ENCODE measurements around the gene CTCF. TPM values are rescaled to one million over a fixed set of nuclear protein-coding genes. Genes with fewer than 3 reads are reported as not detected.

CTCF gene
- total and polyA plus RNA-seq, 2 donors (not counting 3 experiments of a cell fraction or from before 2014, with no cell fraction given) = 20.7 to 40.0 TPM

- ChIA-PET POLR2A (no interaction called here), CTCF (no interaction called here)
- H3K4me1 ChIP-seq (ENCODE audit: control insufficient read depth, extremely low read depth, insufficient read depth, low read length) = peaks cover 18% of the 10 kb centered on the region
- H3K9me3 ChIP-seq (replicated peaks; ENCODE audit: control insufficient read depth, insufficient read depth, low read length) = no peaks in the 10 kb centered on the region
- FAIRE-seq = no peak
- no peaks in the 10 kb centered on the region for H3K36me3 ChIP-seq (ENCODE audit: control insufficient read depth in 2 of 2, extremely low read depth in 1 of 2, insufficient read depth in 2 of 2, low read length in 2 of 2)
- dilution Hi-C loops (cut with MboI; ENCODE audit: extremely low pct_ligation_motif_present, low sequenced_read_pairs) (no loop called here), intact Hi-C loops (cut with micrococcal nuclease) (no loop called here)
- H3K9ac ChIP-seq (replicated peaks; ENCODE audit: extremely low read depth, insufficient read depth, low read length) = no peak overlapping the region
- no peak overlapping the region for H2AFZ ChIP-seq (ENCODE audit: low read depth, low read length)
- DNase-seq (ENCODE audit: low read depth, low spot score) = no peak
- no TSS peak for BruUV-seq (replicated peaks)
- H3K79me2 ChIP-seq (ENCODE audit: control insufficient read depth, insufficient read depth, low read length) = peaks cover 71% of the 10 kb centered on the region
- no peaks in the 10 kb centered on the region for H3K9me1 ChIP-seq (replicated peaks; ENCODE audit: control insufficient read depth, extremely low read depth, insufficient read depth, low read length)
- TF ChIP-seq POLR2A (IDR thresholded peaks at IDR 0.05; ENCODE audit: low read depth, low read length) (no peak), GATA2 (IDR thresholded peaks at IDR 0.05; ENCODE audit: insufficient read depth, insufficient read length, low read depth, low read length) (no peak)
- no peaks in the 10 kb centered on the region for H3K27me3 ChIP-seq (ENCODE audit: control insufficient read depth in 2 of 2, insufficient read depth in 2 of 2, low read length in 2 of 2)
- H3K4me3 ChIP-seq (replicated peaks in 1 of 3; ENCODE audit: insufficient read depth in 1 of 3, low read depth in 1 of 3, low read length in 3 of 3) = no peak overlapping the region
- H3K4me2 ChIP-seq (ENCODE audit: insufficient read depth, low read length) = no peak overlapping the region
- H4K20me1 ChIP-seq (replicated peaks; ENCODE audit: control insufficient read depth, extremely low read depth, insufficient read depth, low read length) = no peaks in the 10 kb centered on the region
- H3K27ac ChIP-seq (ENCODE audit: insufficient read depth, low read depth, low read length) = no peak overlapping the region
Observed at GRCh38 chr16:67565470-67566100, 3.3 kb downstream of the CTCF start.

GRCh38 chr16:67571464-67571863 is 9.1 kb downstream of the CTCF start:
- Histone ChIP-seq H3K4me1 (ENCODE audit: control insufficient read depth, extremely low read depth, insufficient read depth, low read length) (peaks cover 20% of the 10 kb centered on the region), H3K27me3 (ENCODE audit: control insufficient read depth in 2 of 2, insufficient read depth in 2 of 2, low read length in 2 of 2) (no peaks in the 10 kb centered on the region), H3K4me2 (ENCODE audit: insufficient read depth, low read length) (peak overlapping the region; percentile 78), H3K79me2 (ENCODE audit: control insufficient read depth, insufficient read depth, low read length) (peaks cover 73% of the 10 kb centered on the region), H2AFZ (ENCODE audit: low read depth, low read length) (no peak overlapping the region), H3K4me3 (replicated peaks in 1 of 3; ENCODE audit: insufficient read depth in 1 of 3, low read depth in 1 of 3, low read length in 3 of 3) (peak overlapping the region in 1 of 3 experiments; percentile 25), H3K27ac (ENCODE audit: insufficient read depth, low read depth, low read length) (peak overlapping the region; percentile 84), H3K9me1 (replicated peaks; ENCODE audit: control insufficient read depth, extremely low read depth, insufficient read depth, low read length) (no peaks in the 10 kb centered on the region), H4K20me1 (replicated peaks; ENCODE audit: control insufficient read depth, extremely low read depth, insufficient read depth, low read length) (no peaks in the 10 kb centered on the region), H3K9ac (replicated peaks; ENCODE audit: extremely low read depth, insufficient read depth, low read length) (peak overlapping the region; percentile 54), H3K36me3 (ENCODE audit: control insufficient read depth in 2 of 2, extremely low read depth in 1 of 2, insufficient read depth in 2 of 2, low read length in 2 of 2) (peaks cover 3 to 5% of the 10 kb centered on the region in 2 experiments), H3K9me3 (replicated peaks; ENCODE audit: control insufficient read depth, insufficient read depth, low read length) (no peaks in the 10 kb centered on the region)
- dilution Hi-C loops (cut with MboI; ENCODE audit: extremely low pct_ligation_motif_present, low sequenced_read_pairs) (no loop called here), intact Hi-C loops (cut with micrococcal nuclease) (no loop called here)
- no TSS peak for BruUV-seq (replicated peaks)
- POLR2A ChIA-PET = no interaction called here
- TF ChIP-seq MAX (IDR thresholded peaks at IDR 0.05; ENCODE audit: insufficient read depth, insufficient read length) (no peak), POLR2A (IDR thresholded peaks at IDR 0.05; ENCODE audit: low read depth, low read length) (no peak), GATA2 (IDR thresholded peaks at IDR 0.05; ENCODE audit: insufficient read depth, insufficient read length, low read depth, low read length) (no peak), JUN (IDR thresholded peaks at IDR 0.05; ENCODE audit: borderline replicate concordance, insufficient read depth, insufficient read length, low read depth) (no peak), MYC (IDR thresholded peaks at IDR 0.05; ENCODE audit: low read depth, low read length) (no peak)
- DNase-seq (ENCODE audit: low read depth, low spot score) (no peak), FAIRE-seq (no peak)
- CTCF ChIA-PET = interaction anchor here (0.9 to 3.3 kb wide), 9 partner anchors 8 to 74 kb away, joined by 3 to 27 read pairs (median 5); partner anchors contain the start of genes CARMIL2 and CTCF

All from endothelial cell of umbilical vein (primary cell).